ENCODE results near the gene IL7R.
"Not testable (repeated sequence)": the region's sequence is repeated elsewhere in the genome, so short reads cannot be mapped to it uniquely, and the experiment has no call there.

The IL7R gene

GRCh38 chr5:35838370-35839042 lies 18.2 kb upstream of the IL7R start:
- TF ChIP-seq CTCF (IDR thresholded peaks at IDR 0.05; ENCODE audit: control insufficient read depth, extremely low read depth, insufficient read depth): no peak
- DNase-seq (ENCODE audit: low read depth): no peak

GRCh38 chr5:35842856-35843255 lies 13.8 kb upstream of the IL7R start:
- DNase-seq (ENCODE audit: low read depth): no peak
- no peak for TF ChIP-seq CTCF (IDR thresholded peaks at IDR 0.05; ENCODE audit: control insufficient read depth, extremely low read depth, insufficient read depth)
- H3K4me3 ChIP-seq (ENCODE audit: low read depth, low read length): no peak overlapping the region

More at GRCh38 chr5:35838370-35839042, 18.2 kb upstream of the IL7R start:
- H3K4me3 ChIP-seq (ENCODE audit: low read depth, low read length): no peak overlapping the region

GRCh38 chr5:35845508-35845907 lies 11.2 kb upstream of the IL7R start:
- not testable (repeated sequence) for H3K4me3 ChIP-seq (ENCODE audit: low read depth, low read length); DNase-seq (ENCODE audit: low read depth)

- no peak for DNase-seq (ENCODE audit: low read depth)
- TF ChIP-seq CTCF (IDR thresholded peaks at IDR 0.05; ENCODE audit: control insufficient read depth, extremely low read depth, insufficient read depth): no peak
- H3K4me3 ChIP-seq (ENCODE audit: low read depth, low read length): no peak overlapping the region
Observed at GRCh38 chr5:35847491-35847890, 9.2 kb upstream of the IL7R start.

GRCh38 chr5:35847961-35848360 lies 8.7 kb upstream of the IL7R start:
- TF ChIP-seq CTCF (IDR thresholded peaks at IDR 0.05; ENCODE audit: control insufficient read depth, extremely low read depth, insufficient read depth): no peak
- no peak overlapping the region for H3K4me3 ChIP-seq (ENCODE audit: low read depth, low read length)
- no peak for DNase-seq (ENCODE audit: low read depth)

GRCh38 chr5:35849860-35850259 lies 6.8 kb upstream of the IL7R start:
- DNase-seq (ENCODE audit: low read depth): no peak
- TF ChIP-seq CTCF (IDR thresholded peaks at IDR 0.05; ENCODE audit: control insufficient read depth, extremely low read depth, insufficient read depth): no peak
- H3K4me3 ChIP-seq (ENCODE audit: low read depth, low read length): no peak overlapping the region

GRCh38 chr5:35850967-35851680 lies 5.6 kb upstream of the IL7R start:
- H3K4me3 ChIP-seq (ENCODE audit: low read depth, low read length): no peak overlapping the region
- DNase-seq (ENCODE audit: low read depth): no peak
- TF ChIP-seq CTCF (IDR thresholded peaks at IDR 0.05; ENCODE audit: control insufficient read depth, extremely low read depth, insufficient read depth): no peak
